NCI-H1105 (cell line): ENCODE results near the gene TPRA1.

ENCODE experiments used
- DNase-seq: peaks from one replicate; lab custom pipeline; 2025; lab: John Stamatoyannopoulos, UW

TPRA1 gene

GRCh38 chr3:127590593-127591465 lies at the start of gene TPRA1:
TSS of gene TPRA1 (minus strand) at chr3:127590733. CDS start at chr3:127580146, 10,587 bp downstream.
- peak; percentile 100 for DNase-seq

- no peak for DNase-seq
Measured at GRCh38 chr3:127640042-127640355, 49.5 kb upstream of the TPRA1 start.

- no peak for DNase-seq
Measured at GRCh38 chr3:127639173-127640041, 48.9 kb upstream of the TPRA1 start.

- no peak for DNase-seq
Measured at GRCh38 chr3:127637971-127638370, 47.4 kb upstream of the TPRA1 start.

- no peak for DNase-seq
Measured at GRCh38 chr3:127637546-127637945, 47.0 kb upstream of the TPRA1 start.

GRCh38 chr3:127634653-127635052 lies 44.1 kb upstream of the TPRA1 start:
- no peak for DNase-seq

- DNase-seq, result no peak
Measured at GRCh38 chr3:127632035-127632820, 41.7 kb upstream of the TPRA1 start.

GRCh38 chr3:127630811-127631714 lies 40.5 kb upstream of the TPRA1 start:
- no peak for DNase-seq

- peak; percentile 16 for DNase-seq
Measured at GRCh38 chr3:127629467-127630403, 39.2 kb upstream of the TPRA1 start.

GRCh38 chr3:127628788-127629466 lies 38.4 kb upstream of the TPRA1 start, which contains the start of gene PODXL2:
TSS of gene PODXL2 (plus strand) at chr3:127629185. CDS start at chr3:127629220, 35 bp downstream.
- DNase-seq, result peak; percentile 65

- no peak for DNase-seq
Measured at GRCh38 chr3:127628426-127628787, 37.9 kb upstream of the TPRA1 start.

- DNase-seq, result no peak
Measured at GRCh38 chr3:127625821-127626220, 35.3 kb upstream of the TPRA1 start.

- DNase-seq, result no peak
Measured at GRCh38 chr3:127624063-127624462, 33.5 kb upstream of the TPRA1 start.

GRCh38 chr3:127622772-127623576 lies 32.4 kb upstream of the TPRA1 start:
- DNase-seq, result no peak

- no peak for DNase-seq
Measured at GRCh38 chr3:127622031-127622430, 31.5 kb upstream of the TPRA1 start.

GRCh38 chr3:127620637-127621375 lies 30.3 kb upstream of the TPRA1 start:
- DNase-seq, result no peak

GRCh38 chr3:127618891-127619290 lies 28.4 kb upstream of the TPRA1 start:
- DNase-seq, result no peak
